Transverse colon (tissue), 4 donors: ENCODE measurements around the gene UNC93A.

Experiments used
- POLR2AphosphoS5 ChIP-seq, 3 donors: sonication (generic); formaldehyde crosslinking; IDR thresholded peaks; one replicate each; pipeline ENCODE4 v1.6.1; 2016; ENCODE audit warnings: antibody characterized with exemption in 3 of 3
- TF ChIP-seq, protein P1 (sequence below), 5 experiments: fragments of 200-600 bp in 3 of 5; fragments of 450-650 bp in 2 of 5; sonication (generic) in 3 of 5; IDR thresholded peaks; 1 replicate in 2 of 5; 2 replicates in 3 of 5; pipeline ENCODE4 v1.5.1; 2016 to 2017; ENCODE audit warnings: antibody characterized with exemption in 5 of 5, inconsistent platforms in 3 of 5, mild to moderate bottlenecking in 2 of 5, moderate library complexity in 1 of 5

DNA sequence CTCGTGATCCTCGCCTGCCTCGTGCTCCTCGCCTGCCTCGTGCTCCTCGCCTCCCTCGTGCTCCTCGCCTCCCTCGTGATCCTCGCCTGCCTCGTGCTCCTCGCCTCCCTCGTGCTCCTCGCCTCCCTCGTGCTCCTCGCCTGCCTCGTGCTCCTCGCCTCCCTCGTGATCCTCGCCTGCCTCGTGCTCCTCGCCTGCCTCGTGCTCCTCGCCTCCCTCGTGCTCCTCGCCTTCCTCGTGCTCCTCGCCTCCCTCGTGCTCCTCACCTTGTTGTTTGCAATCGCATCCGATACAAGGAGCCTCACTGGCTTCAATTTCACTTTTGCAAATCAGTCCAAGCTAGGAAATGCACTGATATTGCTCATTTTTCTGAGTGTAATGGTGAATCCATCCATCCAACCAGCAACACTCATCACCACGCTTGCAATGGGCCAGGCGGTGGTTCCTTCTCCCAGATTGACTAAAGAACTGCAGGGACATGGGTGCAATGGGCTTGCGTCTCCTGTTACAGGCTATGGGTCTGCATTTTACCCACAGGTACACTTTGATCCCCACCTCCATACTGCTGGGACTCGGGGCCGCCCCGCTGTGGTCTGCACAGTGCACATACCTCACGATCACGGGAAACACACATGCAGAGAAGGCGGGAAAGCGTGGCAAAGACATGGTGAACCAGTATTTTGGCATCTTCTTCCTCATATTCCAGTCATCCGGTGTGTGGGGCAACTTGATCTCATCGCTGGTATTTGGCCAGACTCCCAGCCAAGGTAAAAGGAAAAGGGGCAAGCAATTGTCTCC lies 4.6 kb downstream of the UNC93A start:
- no peak for TF ChIP-seq POLR2AphosphoS5 (IDR thresholded peaks at IDR 0.05)
- TF ChIP-seq, protein P1, sequence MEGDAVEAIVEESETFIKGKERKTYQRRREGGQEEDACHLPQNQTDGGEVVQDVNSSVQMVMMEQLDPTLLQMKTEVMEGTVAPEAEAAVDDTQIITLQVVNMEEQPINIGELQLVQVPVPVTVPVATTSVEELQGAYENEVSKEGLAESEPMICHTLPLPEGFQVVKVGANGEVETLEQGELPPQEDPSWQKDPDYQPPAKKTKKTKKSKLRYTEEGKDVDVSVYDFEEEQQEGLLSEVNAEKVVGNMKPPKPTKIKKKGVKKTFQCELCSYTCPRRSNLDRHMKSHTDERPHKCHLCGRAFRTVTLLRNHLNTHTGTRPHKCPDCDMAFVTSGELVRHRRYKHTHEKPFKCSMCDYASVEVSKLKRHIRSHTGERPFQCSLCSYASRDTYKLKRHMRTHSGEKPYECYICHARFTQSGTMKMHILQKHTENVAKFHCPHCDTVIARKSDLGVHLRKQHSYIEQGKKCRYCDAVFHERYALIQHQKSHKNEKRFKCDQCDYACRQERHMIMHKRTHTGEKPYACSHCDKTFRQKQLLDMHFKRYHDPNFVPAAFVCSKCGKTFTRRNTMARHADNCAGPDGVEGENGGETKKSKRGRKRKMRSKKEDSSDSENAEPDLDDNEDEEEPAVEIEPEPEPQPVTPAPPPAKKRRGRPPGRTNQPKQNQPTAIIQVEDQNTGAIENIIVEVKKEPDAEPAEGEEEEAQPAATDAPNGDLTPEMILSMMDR (IDR thresholded peaks at IDR 0.05), result no peak
